ENCODE results near the gene TAF6. TPM values are rescaled to one million over a fixed set of nuclear protein-coding genes. Genes with fewer than 3 reads are reported as not detected.

TAF6 gene
- total RNA-seq, 1 experiment from 2014 or later, result 50.5 TPM

GRCh38 chr7:100152937-100153666 is 33.9 kb upstream of the TAF6 start:
- Mint-ChIP-seq H3K9me3 (ENCODE audit: low read depth, unreplicated experiment) (no peaks in the 10 kb centered on the region), H3K27ac (ENCODE audit: unreplicated experiment) (no peak overlapping the region), H3K27me3 (ENCODE audit: unreplicated experiment) (no peaks in the 10 kb centered on the region), H3K4me1 (ENCODE audit: low read depth, unreplicated experiment) (peaks cover 27% of the 10 kb centered on the region), H3K4me3 (ENCODE audit: low read depth, unreplicated experiment) (no peak overlapping the region), H3K36me3 (ENCODE audit: insufficient read depth, unreplicated experiment) (peaks cover 50% of the 10 kb centered on the region)
- DNase-seq, result no peak
- intact Hi-C loops (cut with micrococcal nuclease; ENCODE audit: unreplicated experiment), result no loop called here
- CTCF ChIA-PET, result no interaction called here
- TF ChIP-seq, protein P1, sequence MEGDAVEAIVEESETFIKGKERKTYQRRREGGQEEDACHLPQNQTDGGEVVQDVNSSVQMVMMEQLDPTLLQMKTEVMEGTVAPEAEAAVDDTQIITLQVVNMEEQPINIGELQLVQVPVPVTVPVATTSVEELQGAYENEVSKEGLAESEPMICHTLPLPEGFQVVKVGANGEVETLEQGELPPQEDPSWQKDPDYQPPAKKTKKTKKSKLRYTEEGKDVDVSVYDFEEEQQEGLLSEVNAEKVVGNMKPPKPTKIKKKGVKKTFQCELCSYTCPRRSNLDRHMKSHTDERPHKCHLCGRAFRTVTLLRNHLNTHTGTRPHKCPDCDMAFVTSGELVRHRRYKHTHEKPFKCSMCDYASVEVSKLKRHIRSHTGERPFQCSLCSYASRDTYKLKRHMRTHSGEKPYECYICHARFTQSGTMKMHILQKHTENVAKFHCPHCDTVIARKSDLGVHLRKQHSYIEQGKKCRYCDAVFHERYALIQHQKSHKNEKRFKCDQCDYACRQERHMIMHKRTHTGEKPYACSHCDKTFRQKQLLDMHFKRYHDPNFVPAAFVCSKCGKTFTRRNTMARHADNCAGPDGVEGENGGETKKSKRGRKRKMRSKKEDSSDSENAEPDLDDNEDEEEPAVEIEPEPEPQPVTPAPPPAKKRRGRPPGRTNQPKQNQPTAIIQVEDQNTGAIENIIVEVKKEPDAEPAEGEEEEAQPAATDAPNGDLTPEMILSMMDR (IDR thresholded peaks at IDR 0.05; ENCODE audit: unreplicated experiment), result no peak
- BruUV-seq (replicated peaks), result no TSS peak

- no peak overlapping the region for H3K27ac Mint-ChIP-seq (ENCODE audit: unreplicated experiment)
- CTCF ChIA-PET, result no interaction called here
- TSS peak; percentile 8 for BruUV-seq (replicated peaks)
These were observed 33.2 kb upstream of the TAF6 start for GRCh38 chr7:100152404-100152803.

GRCh38 chr7:100148559-100149328 is 29.6 kb upstream of the TAF6 start, which contains the start of gene LAMTOR4:
TSS of gene LAMTOR4 (plus strand) at chr7:100148918. CDS start at chr7:100148973, 55 bp downstream.
- DNase-seq, result peak; percentile 95
- H3K27ac Mint-ChIP-seq (ENCODE audit: unreplicated experiment), result peak within 1 kb of the TSS; percentile 90
- no peaks in the 10 kb centered on the region for H3K9me3 Mint-ChIP-seq (ENCODE audit: low read depth, unreplicated experiment)
- H3K4me3 Mint-ChIP-seq (ENCODE audit: low read depth, unreplicated experiment), result peak within 1 kb of the TSS; percentile 97
- peaks cover 38% of the 10 kb centered on the region for H3K36me3 Mint-ChIP-seq (ENCODE audit: insufficient read depth, unreplicated experiment)
- H3K4me1 Mint-ChIP-seq (ENCODE audit: low read depth, unreplicated experiment), result peaks cover 27% of the 10 kb centered on the region
- H3K27me3 Mint-ChIP-seq (ENCODE audit: unreplicated experiment), result no peaks in the 10 kb centered on the region
- CTCF ChIA-PET, result interaction anchor here (0.6 to 1.2 kb wide), 4 partner anchors 14 to 28 kb away, joined by 3 to 4 read pairs (median 4); partner anchors contain the start of gene GPC2
- intact Hi-C loops (cut with micrococcal nuclease; ENCODE audit: unreplicated experiment), result no loop called here
- TF ChIP-seq, protein P1 (IDR thresholded peaks at IDR 0.05; ENCODE audit: unreplicated experiment), result no peak
- no TSS peak for BruUV-seq (replicated peaks)

More at GRCh38 chr7:100152404-100152803, 33.2 kb upstream of the TAF6 start:
- Mint-ChIP-seq H3K36me3 (ENCODE audit: insufficient read depth, unreplicated experiment) (peaks cover 47% of the 10 kb centered on the region), H3K4me3 (ENCODE audit: low read depth, unreplicated experiment) (no peak overlapping the region), H3K9me3 (ENCODE audit: low read depth, unreplicated experiment) (no peaks in the 10 kb centered on the region), H3K27me3 (ENCODE audit: unreplicated experiment) (no peaks in the 10 kb centered on the region), H3K4me1 (ENCODE audit: low read depth, unreplicated experiment) (peaks cover 27% of the 10 kb centered on the region)
- intact Hi-C loops (cut with micrococcal nuclease; ENCODE audit: unreplicated experiment), result no loop called here
- TF ChIP-seq, protein P1 (IDR thresholded peaks at IDR 0.05; ENCODE audit: unreplicated experiment), result no peak
- DNase-seq, result no peak

DNA sequence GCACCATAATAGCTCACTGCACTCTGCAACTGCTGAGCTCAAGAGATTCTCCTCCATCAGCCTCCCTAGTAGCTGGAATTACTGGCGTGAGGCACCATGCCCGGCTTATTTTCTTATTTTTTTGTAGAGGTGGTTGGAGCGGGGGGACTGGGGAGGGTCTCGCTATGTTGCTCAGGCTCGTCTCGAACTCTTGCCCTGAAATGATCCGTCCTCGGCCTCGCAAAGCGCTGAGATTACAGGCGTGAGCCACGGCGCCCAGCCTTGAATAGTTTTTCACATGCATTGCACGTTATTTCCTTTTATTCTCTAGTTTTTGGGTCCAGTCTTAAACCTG is 29.0 kb upstream of the TAF6 start:
- Mint-ChIP-seq H3K4me1 (ENCODE audit: low read depth, unreplicated experiment) (peaks cover 27% of the 10 kb centered on the region), H3K36me3 (ENCODE audit: insufficient read depth, unreplicated experiment) (peaks cover 33% of the 10 kb centered on the region), H3K4me3 (ENCODE audit: low read depth, unreplicated experiment) (peak overlapping the region; percentile 97), H3K27me3 (ENCODE audit: unreplicated experiment) (no peaks in the 10 kb centered on the region), H3K27ac (ENCODE audit: unreplicated experiment) (peak overlapping the region; percentile 90), H3K9me3 (ENCODE audit: low read depth, unreplicated experiment) (no peaks in the 10 kb centered on the region)
- BruUV-seq (replicated peaks), result no TSS peak
- TF ChIP-seq, protein P1 (IDR thresholded peaks at IDR 0.05; ENCODE audit: unreplicated experiment), result no peak
- CTCF ChIA-PET, result interaction anchor here (1.0 to 1.2 kb wide), 2 partner anchors 15 to 19 kb away, joined by 4 read pairs; no protein-coding TSS in a partner anchor
- intact Hi-C loops (cut with micrococcal nuclease; ENCODE audit: unreplicated experiment), result no loop called here
- DNase-seq, result no peak
